H9 (cell line): ENCODE results near the gene PAX6. TPM values are rescaled to one million over a fixed set of nuclear protein-coding genes. Genes with fewer than 3 reads are reported as not detected.

Experiments used
- DNase-seq: peaks from one replicate; pipeline ENCODE4 v3.0.0-alpha.2; 2017
- H2AFZ ChIP-seq: one replicate; pipeline ENCODE4 v1.6.1; 2013; ENCODE audit warnings: mild to moderate bottlenecking, low read length, control low read depth, moderate library complexity
- H2AK5ac ChIP-seq: 2 replicates; pipeline ENCODE4 v1.6.1; 2013; ENCODE audit warnings: low read length, control low read depth, mixed read lengths; ENCODE audit not compliant: insufficient read length
- H2BK120ac ChIP-seq: one replicate; pipeline ENCODE4 v1.6.1; 2013; ENCODE audit warnings: low read depth, mild to moderate bottlenecking, low read length, control low read depth, inconsistent platforms; ENCODE audit not compliant: poor library complexity, severe bottlenecking
- H2BK12ac ChIP-seq: 2 replicates; pipeline ENCODE4 v1.6.1; 2013; ENCODE audit warnings: low read length, control low read depth, mixed read lengths, low read depth; ENCODE audit not compliant: insufficient read length
- H2BK15ac ChIP-seq: 2 replicates; pipeline ENCODE4 v1.6.1; 2013; ENCODE audit warnings: low read depth, low read length, control low read depth
- H2BK20ac ChIP-seq: one replicate; pipeline ENCODE4 v1.6.1; 2013; ENCODE audit warnings: low read depth, mild to moderate bottlenecking, low read length, control low read depth, inconsistent platforms; ENCODE audit not compliant: poor library complexity, severe bottlenecking
- H2BK5ac ChIP-seq: 2 replicates; pipeline ENCODE4 v1.6.1; 2013; ENCODE audit warnings: low read length, control low read depth, mixed read lengths; ENCODE audit not compliant: insufficient read length
- H3K14ac ChIP-seq: 2 replicates; pipeline ENCODE4 v1.6.1; 2013; ENCODE audit warnings: low read length, control low read depth; ENCODE audit not compliant: insufficient read depth
- H3K18ac ChIP-seq: 2 replicates; pipeline ENCODE4 v1.6.1; 2013; ENCODE audit warnings: low read depth, mild to moderate bottlenecking, mixed read lengths, low read length, control low read depth; ENCODE audit not compliant: insufficient read length
- H3K23ac ChIP-seq: 2 replicates; pipeline ENCODE4 v1.6.1; 2013; ENCODE audit warnings: low read length, control low read depth, mixed read lengths, low read depth; ENCODE audit not compliant: insufficient read length
- H3K23me2 ChIP-seq: 2 replicates; pipeline ENCODE4 v1.6.1; 2013; ENCODE audit warnings: low read depth, mild to moderate bottlenecking, mixed read lengths, low read length, control low read depth; ENCODE audit not compliant: insufficient read length, poor library complexity, severe bottlenecking
- H3K27ac ChIP-seq: 2 replicates; pipeline ENCODE4 v1.5.1; 2013; ENCODE audit warnings: low read length, control low read depth, mixed read lengths, low read depth; ENCODE audit not compliant: insufficient read length
- H3K27me3 ChIP-seq: 2 replicates; pipeline ENCODE4 v1.6.1; 2013; ENCODE audit warnings: low read length, control low read depth, inconsistent platforms; ENCODE audit not compliant: insufficient read depth
- H3K4ac ChIP-seq: 2 replicates; pipeline ENCODE4 v1.6.1; 2013; ENCODE audit warnings: low read depth, mild to moderate bottlenecking, control low read depth, inconsistent platforms, low read length, moderate library complexity
- H3K4me1 ChIP-seq: 2 replicates; pipeline ENCODE4 v1.6.1; 2013; ENCODE audit warnings: low read length, control low read depth, inconsistent platforms; ENCODE audit not compliant: insufficient read depth
- H3K4me2 ChIP-seq: 2 replicates; pipeline ENCODE4 v1.6.1; 2013; ENCODE audit warnings: low read length, control low read depth, mixed read lengths; ENCODE audit not compliant: insufficient read length, insufficient read depth
- H3K56ac ChIP-seq: 2 replicates; pipeline ENCODE4 v1.6.1; 2013; ENCODE audit warnings: low read depth, mild to moderate bottlenecking, mixed read lengths, low read length, control low read depth; ENCODE audit not compliant: insufficient read length
- H3K79me1 ChIP-seq: 2 replicates; pipeline ENCODE4 v1.6.1; 2013; ENCODE audit warnings: low read depth, mild to moderate bottlenecking, moderate library complexity, low read length, control low read depth, inconsistent platforms; ENCODE audit not compliant: insufficient read depth, poor library complexity, severe bottlenecking
- H3K79me2 ChIP-seq: 2 replicates; pipeline ENCODE4 v1.6.1; 2013; ENCODE audit warnings: low read length, control low read depth, inconsistent platforms; ENCODE audit not compliant: insufficient read depth
- H3K9ac ChIP-seq: 2 replicates; pipeline ENCODE4 v1.6.1; 2013; ENCODE audit warnings: low read length, control low read depth, mixed read lengths; ENCODE audit not compliant: insufficient read length; ENCODE audit errors: extremely low read depth
- H3K9me3 ChIP-seq: one replicate; pipeline ENCODE4 v1.6.1; 2013; ENCODE audit warnings: low read depth, low read length, inconsistent platforms; ENCODE audit not compliant: control insufficient read depth
- H3T11ph ChIP-seq: one replicate; pipeline ENCODE4 v1.6.1; 2013; ENCODE audit warnings: mild to moderate bottlenecking, low read length, control low read depth, inconsistent platforms
- H4K20me1 ChIP-seq: one replicate; pipeline ENCODE4 v1.6.1; 2013; ENCODE audit not compliant: control insufficient read depth, insufficient read length, insufficient read depth
- H4K5ac ChIP-seq: 2 replicates; pipeline ENCODE4 v1.6.1; 2013; ENCODE audit warnings: low read depth, mild to moderate bottlenecking, mixed read lengths, low read length, control low read depth; ENCODE audit not compliant: insufficient read length
- H4K8ac ChIP-seq: replicated peaks from 2 replicates; pipeline ENCODE4 v1.6.1; 2013; ENCODE audit warnings: low read length, control low read depth, mixed read lengths, low read depth; ENCODE audit not compliant: insufficient read length
- H4K91ac ChIP-seq: 2 replicates; pipeline ENCODE4 v1.6.1; 2013; ENCODE audit warnings: low read depth, mild to moderate bottlenecking, moderate library complexity, mixed read lengths, low read length, control low read depth; ENCODE audit not compliant: insufficient read length
- H3K27ac Mint-ChIP-seq, 3 experiments: 2 replicates in 2 of 3; 3 replicates in 1 of 3; pipeline ENCODE4 v1.8.0; 2020 to 2021; ENCODE audit warnings: mixed read lengths in 3 of 3, mild to moderate bottlenecking in 1 of 3, moderate library complexity in 1 of 3
- H3K27me3 Mint-ChIP-seq: 2 replicates; pipeline ENCODE4 v1.8.0; 2021; ENCODE audit warnings: low read depth, mild to moderate bottlenecking, moderate library complexity, mixed read lengths
- H3K36me3 Mint-ChIP-seq, 3 experiments: 2 replicates in 2 of 3; 3 replicates in 1 of 3; pipeline ENCODE4 v1.8.0; 2020 to 2021; ENCODE audit warnings: low read depth in 3 of 3, mixed read lengths in 3 of 3; ENCODE audit not compliant: insufficient read depth in 1 of 3
- H3K4me1 Mint-ChIP-seq, 2 experiments: 2 replicates each; pipeline ENCODE4 v1.8.0; 2020; ENCODE audit warnings: mixed read lengths in 2 of 2
- H3K4me3 Mint-ChIP-seq, 2 experiments: 2 replicates in 1 of 2; 3 replicates in 1 of 2; pipeline ENCODE4 v1.8.0; 2020 to 2021; ENCODE audit warnings: mild to moderate bottlenecking in 2 of 2, mixed read lengths in 2 of 2, moderate library complexity in 1 of 2
- H3K9me3 Mint-ChIP-seq, 2 experiments: 2 replicates in 1 of 2; 3 replicates in 1 of 2; pipeline ENCODE4 v1.8.0; 2020; ENCODE audit warnings: mild to moderate bottlenecking in 2 of 2, mixed read lengths in 2 of 2, moderate library complexity in 1 of 2
- WGBS: extraction: QIAGEN DNeasy Blood & Tissue Kit; methylation state at CpG from one replicate; pipeline ENCODE4 v1.1.7; 2013; ENCODE audit warnings: missing lambda C conversion rate, low lambda C conversion rate, mixed read lengths; ENCODE audit not compliant: insufficient read length; ENCODE audit errors: extremely low coverage; 5-methylcytosine and 5-hydroxymethylcytosine counted together
- total RNA-seq: library from RNA; stranded (reverse); gene quantifications from 2 replicates; pipeline ENCODE4 v1.2.1, GENCODE V29; 2021
- TF ChIP-seq, protein P1 (sequence below): fragments of 200-600 bp; sonication (generic); conservative IDR thresholded peaks from 3 replicates; pipeline ENCODE4 v1.8.0; 2021; ENCODE audit warnings: antibody characterized with exemption, mild to moderate bottlenecking

Gene PAX6
- total RNA-seq, 1 experiment from 2014 or later = not detected

- no peak overlapping the region for H2BK20ac ChIP-seq
- H3K27ac Mint-ChIP-seq = no peak overlapping the region
- H2BK15ac ChIP-seq = no peak overlapping the region
- no peak overlapping the region for H4K91ac ChIP-seq
- no peaks in the 10 kb centered on the region for H3K79me2 ChIP-seq
- no peak overlapping the region for H3K14ac ChIP-seq
- no peak overlapping the region for H3K9ac ChIP-seq
- WGBS = no CpG with 5 or more reads among the region's 17 CpGs
- no peak overlapping the region for H2AFZ ChIP-seq
- no peak overlapping the region for H3K18ac ChIP-seq
- no peak overlapping the region for H3K56ac ChIP-seq
- H2BK12ac ChIP-seq = no peak overlapping the region
- no peak overlapping the region for H3K4me3 Mint-ChIP-seq
- peaks cover 99% of the 10 kb centered on the region for H3K27me3 Mint-ChIP-seq
- H4K20me1 ChIP-seq = peaks cover 3% of the 10 kb centered on the region
- peaks cover 0 to 5% of the 10 kb centered on the region in 2 experiments; a peak in 1 of 5 replicates for H3K9me3 Mint-ChIP-seq
- H3K27ac ChIP-seq = no peak overlapping the region
- H2BK120ac ChIP-seq = no peak overlapping the region
- H3K4me1 Mint-ChIP-seq = peaks cover 51 to 73% of the 10 kb centered on the region in 2 experiments
- H3T11ph ChIP-seq = no peak overlapping the region
- no peaks in the 10 kb centered on the region; a peak in 1 of 7 replicates for H3K36me3 Mint-ChIP-seq
- no peak overlapping the region for H2AK5ac ChIP-seq
- no peak overlapping the region for H4K8ac ChIP-seq
- H3K4ac ChIP-seq = no peak overlapping the region
- no peaks in the 10 kb centered on the region for H3K9me3 ChIP-seq
- no peak overlapping the region for H3K4me2 ChIP-seq
- no peaks in the 10 kb centered on the region for H3K79me1 ChIP-seq
- peaks cover 81% of the 10 kb centered on the region for H3K27me3 ChIP-seq
- no peak overlapping the region for H2BK5ac ChIP-seq
- H4K5ac ChIP-seq = no peak overlapping the region
- H3K4me1 ChIP-seq = no peaks in the 10 kb centered on the region; the same call in 1 of the 2 replicates
- TF ChIP-seq, protein P1, sequence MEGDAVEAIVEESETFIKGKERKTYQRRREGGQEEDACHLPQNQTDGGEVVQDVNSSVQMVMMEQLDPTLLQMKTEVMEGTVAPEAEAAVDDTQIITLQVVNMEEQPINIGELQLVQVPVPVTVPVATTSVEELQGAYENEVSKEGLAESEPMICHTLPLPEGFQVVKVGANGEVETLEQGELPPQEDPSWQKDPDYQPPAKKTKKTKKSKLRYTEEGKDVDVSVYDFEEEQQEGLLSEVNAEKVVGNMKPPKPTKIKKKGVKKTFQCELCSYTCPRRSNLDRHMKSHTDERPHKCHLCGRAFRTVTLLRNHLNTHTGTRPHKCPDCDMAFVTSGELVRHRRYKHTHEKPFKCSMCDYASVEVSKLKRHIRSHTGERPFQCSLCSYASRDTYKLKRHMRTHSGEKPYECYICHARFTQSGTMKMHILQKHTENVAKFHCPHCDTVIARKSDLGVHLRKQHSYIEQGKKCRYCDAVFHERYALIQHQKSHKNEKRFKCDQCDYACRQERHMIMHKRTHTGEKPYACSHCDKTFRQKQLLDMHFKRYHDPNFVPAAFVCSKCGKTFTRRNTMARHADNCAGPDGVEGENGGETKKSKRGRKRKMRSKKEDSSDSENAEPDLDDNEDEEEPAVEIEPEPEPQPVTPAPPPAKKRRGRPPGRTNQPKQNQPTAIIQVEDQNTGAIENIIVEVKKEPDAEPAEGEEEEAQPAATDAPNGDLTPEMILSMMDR = no peak
- DNase-seq = peak; percentile 38
- no peak overlapping the region for H3K23ac ChIP-seq
- peaks cover 32% of the 10 kb centered on the region for H3K23me2 ChIP-seq
These were observed 11.2 kb upstream of the PAX6 start for GRCh38 chr11:31822175-31822926.
